HG03460 (cell line): Measurements from ENCODE around the gene PAK6.

Source experiments
- ATAC-seq: cut with Tn5 transposase; IDR thresholded peaks from one replicate; pipeline ENCODE4 v1.9.1; 2021; ENCODE audit not compliant: unreplicated experiment

The PAK6 gene

DNA sequence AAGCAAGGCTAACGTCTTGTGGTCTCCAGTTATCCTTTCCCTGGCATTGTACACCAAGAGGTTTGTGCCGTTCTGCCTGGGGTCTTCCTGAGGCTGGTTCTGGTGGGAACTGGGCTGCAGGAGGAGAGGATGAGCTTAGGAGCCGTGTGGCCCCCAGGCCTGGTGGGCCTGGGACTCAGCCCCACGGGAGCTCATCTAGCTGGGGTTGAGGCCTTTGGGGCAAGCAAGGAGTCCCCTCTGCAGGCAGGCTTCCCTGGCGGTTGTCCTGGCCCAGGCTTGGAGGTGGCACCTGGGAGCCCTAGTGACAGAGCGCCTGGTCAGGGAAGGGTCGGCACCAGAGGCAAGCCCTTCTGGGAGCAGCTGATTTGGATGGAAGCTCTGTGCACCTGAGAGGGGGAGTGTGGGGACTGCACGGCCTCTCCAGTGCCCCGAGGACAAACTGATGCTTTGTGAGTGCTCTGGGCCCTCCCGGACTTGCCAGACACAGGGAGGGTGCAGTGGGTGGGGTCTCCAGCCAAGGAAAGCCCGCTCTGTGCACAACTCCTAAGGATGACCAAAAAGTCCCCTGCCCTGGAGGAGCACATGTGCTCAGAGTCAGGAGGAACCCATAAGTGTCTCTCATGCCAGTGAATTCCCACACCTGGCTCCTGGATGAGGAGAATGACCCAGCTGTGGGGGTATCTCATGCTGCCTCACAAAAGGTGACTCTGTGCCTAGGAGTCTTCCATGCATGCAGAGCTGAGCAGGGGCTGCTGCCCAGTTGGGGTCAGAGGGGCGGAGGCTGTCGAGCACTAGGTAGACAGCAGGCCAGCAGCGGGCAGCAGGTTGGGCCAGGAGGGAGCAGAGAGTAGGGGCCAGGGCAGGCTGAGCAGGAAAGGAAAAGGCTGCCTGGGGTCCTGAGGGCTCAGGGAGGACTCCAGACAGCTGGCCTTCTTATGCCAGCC, 2.7 kb downstream of the PAK6 start:
- ATAC-seq: no peak

DNA sequence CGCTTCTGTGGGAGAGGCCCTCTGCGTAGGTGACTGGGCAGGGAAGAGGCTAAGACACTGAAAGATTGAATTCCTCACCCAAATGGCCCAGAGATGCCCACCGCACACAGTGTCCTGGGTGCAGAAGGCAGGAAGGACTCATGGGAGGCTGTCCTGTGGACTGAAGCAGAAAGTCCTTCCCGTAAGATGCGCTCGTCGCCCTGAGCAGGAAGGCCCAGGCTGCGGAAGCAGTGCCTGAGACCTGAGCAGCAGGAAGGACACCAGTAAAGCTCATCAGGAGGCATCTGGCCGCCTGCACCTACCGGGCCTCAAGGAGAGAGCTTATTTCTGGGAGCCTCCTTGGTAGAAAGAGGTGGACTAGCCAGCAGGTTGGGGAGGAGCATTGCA, 3.3 kb downstream of the PAK6 start:
- no peak for ATAC-seq

DNA sequence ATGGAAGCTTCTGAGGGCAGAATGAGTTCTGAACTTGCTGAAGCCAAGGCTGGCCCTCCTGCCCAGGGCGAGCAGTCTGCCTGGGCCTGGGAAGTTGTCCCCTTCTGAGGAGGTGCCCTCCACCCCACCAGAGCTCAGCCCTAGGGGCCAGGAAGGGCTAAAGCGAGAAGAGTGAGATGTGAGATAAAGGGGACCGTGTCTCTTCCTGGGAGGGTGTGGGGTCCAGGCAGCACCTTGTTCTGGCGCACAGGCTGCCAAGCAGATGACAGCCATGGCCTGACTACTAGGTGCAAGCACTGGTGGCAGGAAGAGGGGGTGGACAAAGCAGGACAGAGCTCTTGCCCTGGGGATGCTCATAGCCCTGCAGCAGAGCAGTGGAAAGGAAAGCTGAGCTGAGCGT, 3.7 kb downstream of the PAK6 start:
- no peak for ATAC-seq

DNA sequence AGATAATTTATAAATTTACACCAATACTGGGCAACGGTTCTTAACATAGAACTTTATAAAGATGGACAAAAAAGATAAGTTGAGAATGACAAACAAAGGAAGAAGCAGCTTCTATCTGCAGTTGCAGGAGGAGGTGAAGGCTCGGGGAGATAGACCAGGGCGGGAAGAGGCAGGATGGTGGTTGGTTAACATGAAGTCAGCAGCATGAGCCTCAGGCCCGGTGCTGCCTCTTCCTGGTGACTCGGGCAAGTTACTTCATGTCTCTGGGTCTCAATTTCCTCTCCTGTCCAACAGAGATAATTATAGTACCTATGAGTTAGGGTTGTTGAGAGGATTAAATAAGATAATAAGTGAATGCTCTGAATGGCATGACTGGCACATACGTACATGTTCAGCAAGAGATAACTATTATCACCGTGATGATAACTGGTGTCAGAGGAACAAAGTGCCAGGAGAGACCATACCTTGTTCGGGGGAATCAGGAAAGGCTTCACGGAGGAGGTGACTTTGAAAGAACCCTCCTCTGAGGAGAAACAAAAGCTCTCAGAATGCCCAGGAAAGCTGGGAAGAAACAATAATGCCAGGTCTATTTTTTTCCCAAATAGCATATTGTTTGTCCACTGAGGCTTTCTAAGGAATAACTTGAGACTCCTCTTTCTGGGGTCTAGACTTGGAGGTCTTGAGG, 4.4 kb downstream of the PAK6 start:
- no peak for ATAC-seq

DNA sequence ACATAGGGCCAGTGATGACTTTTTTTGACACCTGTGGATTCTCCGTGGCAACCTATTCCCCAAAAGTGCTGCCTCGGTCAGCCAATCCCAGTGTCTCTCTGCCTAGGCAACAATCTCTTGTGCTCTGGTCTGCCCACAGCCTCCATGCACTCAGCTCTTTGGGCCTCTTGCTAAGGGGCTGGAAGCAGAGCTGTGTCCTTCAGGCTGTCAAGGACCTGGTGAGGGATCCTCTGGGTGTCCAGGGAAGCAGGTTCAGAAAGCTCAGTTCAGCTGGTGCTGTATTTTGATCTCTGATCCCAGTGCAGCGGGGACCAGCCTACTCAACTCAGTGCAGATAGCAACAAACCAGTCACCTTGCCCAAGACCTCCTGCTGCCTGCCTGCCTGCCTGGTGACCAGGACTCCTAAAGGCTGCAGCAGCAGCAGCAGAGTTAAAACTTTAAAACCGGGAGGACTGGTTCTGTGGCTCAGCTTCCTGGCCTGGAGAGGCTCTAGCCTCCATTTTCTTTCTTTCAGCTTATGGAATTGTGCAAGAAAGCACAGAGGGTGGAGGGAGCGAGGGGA, 6.2 kb downstream of the PAK6 start:
- no peak for ATAC-seq

DNA sequence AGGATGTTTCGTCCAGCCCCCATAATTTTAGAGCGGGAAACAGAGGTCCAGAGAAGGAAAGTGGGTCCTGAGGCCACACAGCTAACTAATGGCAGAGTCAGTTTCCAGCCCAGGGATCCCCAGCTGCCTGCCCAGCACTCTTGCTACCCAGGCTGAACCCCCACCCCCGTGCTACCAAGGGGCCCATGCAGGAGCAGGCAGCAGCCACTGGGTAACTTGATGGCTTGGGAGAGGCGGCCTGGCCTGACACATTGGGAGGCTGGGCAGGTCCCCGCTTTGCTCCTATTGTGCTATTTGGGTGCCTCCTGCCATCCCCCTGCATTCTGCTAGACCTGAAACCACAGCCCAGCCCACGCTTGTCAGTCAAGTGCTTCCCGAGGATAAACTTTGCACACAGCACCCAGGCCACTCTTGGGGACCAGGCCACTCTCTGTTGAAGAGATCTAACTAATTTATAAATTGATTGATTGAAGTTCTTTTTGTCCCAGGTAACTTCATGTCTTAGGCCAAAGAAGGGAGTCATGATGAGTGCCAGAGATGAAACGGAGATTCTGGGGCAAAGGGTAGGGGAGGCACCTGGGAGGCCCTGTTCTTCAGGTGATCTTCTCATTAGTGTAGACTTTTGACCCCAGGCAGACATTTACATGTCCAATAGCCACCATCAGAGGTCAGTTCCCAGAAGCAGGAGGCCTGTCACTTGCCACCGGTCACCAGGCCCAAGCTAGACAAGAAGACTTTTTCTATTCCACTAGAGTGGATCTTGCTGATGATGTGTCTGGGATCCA, 7.0 kb downstream of the PAK6 start:
- no peak for ATAC-seq

DNA sequence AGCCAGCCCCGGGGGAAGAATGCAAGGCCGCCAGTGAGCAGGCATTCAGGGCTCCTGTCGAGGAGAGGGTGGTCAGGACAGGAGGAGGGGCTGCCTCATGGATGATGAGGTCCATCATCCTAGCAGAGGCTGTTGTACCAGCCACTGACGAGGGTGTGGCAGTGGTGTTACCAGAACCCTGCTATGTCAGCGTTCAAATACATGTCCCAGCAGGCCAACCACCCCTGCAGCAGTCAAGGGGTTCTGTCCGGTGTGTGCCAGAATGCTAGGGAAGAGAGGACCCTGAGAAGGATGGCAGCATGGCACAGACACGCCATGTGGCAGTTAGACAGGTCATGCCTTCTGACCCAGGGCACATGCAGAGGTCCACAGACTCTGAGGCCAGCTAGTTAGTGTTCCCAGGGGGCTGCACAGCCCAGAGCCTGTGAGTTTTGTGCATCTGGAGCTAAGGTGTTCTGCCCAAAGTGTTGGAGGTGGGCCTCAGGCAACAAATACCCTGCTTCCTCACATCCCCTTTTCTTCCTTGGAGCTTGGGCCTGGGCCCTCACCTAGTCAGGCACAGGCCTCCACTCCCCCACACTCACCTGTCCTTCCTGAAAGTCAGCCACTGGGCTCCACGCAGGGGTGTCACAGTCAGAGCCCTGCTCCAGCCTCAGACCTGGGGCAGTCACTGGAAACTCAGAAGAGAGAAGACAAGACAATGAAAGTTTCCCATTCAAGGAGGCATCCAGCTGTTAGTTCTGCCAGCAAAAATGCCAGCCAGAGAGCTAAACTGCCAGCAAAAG, 7.8 kb downstream of the PAK6 start:
- no peak for ATAC-seq

DNA sequence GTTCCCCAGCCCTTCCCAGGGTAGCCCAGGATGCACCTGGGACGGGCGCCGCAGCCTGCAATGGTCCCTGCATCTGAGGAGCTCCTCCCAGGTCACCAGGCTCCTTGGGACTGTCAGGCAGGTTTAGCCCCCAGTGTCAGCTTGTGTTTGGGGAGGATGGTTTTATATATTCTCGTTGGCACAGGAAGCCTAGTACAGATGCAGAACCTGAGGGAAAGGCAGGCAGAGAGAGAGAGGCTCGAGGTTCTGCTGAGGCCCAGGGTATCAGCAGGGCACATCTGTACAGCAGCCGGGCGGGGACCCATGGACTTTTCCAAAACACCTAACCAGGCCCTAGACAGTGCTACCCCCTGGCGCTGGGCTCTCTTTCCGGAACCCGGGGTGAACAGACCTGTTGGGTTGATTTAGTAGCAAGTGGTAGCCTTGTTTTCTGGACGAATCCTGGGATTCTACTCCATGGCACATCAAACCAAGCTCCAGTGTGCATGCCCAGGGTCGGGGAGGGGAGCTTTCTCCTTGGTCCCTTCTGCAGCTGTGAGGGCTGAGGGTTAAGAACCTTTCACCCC, 8.6 kb downstream of the PAK6 start:
- no peak for ATAC-seq

DNA sequence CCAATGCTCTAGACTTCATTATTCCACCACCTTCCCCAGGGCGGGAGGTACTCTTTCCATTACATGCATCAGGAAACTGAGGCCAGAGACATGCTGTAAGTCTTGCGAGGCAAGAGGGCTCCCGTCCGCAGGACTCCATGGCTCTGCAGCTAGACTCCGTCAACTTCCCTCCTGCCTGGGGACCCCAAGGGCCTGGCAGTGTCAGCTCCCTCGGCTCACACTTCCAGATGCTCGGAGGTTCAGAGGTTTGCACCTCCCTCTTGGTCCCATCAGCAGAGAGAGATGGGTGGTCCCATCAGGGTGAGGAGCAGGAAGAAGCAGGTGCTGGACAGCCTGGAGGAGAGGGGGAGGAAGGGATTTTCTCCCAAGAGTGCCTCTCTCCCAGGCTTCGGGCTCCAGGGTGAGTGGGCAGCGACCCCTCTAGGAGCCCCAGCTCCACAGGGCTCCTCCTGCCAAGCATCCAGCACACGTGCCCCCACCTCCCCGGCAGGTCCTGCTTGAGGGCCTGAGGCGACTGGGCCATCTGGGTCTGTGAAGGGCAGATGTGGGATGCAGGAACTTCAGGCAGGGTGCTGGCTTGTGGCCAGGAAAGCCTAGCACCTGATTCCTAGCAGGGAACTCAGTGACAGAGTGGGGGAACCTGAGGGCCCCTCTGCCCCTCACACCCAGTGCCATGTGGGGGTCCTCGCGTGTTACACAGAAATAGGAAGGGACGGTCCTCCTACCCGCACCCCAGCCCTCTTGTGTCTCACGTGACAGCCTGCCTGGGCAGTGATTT, 9.3 kb downstream of the PAK6 start:
- ATAC-seq: no peak

DNA sequence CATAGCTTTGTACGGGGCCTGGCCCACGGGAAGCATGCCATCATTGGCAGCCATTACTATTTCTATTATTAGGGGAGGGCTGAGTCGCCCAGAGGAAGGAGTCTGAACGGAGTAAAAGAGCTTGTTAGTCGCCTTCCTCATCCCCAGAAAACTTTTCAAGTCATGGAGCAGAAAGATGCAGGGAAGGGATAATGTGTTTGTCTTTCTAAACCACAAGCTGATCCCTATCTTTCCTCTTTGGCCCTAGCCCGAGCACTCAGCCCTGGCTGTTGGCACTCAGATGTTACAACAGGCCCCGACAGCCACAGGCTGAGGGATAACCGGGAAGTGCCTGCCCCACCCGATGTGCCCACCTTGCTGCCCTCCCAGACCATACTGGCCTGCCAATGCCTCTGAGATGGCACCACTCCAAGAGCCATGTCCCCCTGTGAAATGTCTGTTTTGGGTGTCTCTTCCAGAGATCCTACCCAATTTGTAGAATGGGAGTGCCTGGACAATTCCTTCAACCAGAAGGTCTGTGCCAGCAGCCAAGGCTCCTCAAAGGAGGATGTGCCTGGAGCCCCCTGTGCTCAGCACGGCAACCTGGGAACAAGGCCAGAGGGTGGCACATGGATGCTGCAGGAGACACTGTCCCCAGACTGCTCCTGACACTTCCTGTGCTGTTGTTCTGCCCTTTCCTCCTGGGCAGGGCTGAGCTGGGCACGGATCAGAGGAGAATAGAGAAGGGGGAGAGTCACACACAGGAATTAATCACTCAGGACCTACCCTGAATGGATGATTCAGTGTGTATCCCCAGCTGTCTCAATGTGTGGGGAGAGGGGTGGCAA, 10.8 kb downstream of the PAK6 start:
- ATAC-seq: no peak

DNA sequence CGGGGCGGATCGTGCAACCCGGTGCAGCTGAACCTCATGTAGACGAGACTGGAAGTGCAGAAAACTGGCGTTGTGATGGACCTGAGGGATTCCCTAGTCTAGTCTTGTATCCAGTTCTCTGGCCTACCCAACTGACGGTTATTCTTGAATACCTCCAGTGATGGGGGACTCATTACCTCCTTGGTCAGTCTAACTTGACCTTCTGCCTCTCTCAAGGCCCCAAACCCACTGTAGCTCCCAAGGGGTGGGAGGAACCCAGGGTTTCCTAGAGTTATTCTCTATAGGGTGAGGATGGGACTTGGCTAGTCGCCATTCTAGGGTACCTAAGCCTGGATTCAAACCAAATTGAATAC, 11.4 kb downstream of the PAK6 start:
- ATAC-seq: no peak

DNA sequence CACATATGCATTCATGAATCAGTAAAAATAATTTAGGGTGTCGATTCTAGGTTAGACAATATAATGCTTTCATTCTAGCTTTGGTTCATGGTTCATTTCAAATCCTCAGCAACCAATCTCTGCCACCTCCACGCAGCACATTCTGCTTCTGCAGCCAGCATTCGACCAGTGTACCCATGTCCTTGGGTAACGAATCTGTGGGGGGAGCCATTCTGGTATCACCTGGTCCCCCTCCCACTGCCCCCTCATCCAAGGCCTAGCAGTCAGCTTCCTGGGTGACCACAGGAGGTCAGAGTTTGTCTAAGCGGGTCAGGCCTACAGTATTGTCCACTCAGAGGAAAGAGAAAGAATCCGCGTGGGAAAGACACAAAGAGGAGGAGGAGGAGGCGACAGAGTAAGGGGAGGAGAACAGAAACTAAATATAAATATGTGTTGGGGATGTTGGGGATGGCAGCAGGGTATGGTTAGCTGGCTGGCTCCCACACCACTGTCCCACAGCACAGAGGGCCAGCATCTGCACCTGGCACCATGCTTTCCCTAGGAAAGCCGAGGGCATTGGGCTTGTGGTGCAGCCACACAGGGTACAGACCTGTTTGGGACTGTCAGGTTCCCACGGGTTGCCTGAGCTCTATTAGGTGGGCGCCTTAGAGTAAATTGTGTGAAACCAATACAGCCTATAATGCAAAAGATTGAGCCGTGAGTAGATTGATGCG, 12.1 kb downstream of the PAK6 start:
- no peak for ATAC-seq

DNA sequence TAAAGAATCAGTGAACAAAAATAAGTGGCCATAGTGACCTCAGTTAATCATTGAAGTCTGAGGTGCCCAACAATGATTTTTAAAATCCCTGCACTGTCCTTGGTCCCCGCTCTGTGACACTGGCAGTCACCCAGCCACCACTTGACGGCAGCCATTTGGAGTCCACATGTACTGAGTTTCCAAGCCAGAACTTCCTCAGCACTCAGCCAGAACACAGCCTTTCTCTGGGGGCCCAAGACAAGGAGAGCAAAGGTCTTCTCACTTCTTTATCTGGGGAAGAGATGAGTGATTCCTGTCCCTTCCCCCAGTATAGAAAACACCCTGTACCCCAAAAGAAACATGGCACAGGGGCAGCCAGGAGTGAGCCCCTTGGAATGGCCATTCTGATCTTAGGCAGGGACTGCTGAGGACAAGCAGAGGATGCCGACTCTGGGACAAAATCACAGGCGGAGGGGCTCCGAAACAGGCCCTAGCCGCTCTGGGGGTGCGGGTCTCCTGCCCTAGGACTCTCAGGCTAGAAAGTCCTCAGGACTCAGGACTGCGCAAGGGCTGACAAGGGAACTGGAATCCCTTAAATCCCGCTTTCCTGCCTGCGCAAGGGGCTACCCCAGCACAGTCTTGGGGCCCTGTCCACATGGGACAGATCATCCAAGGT, 12.8 kb downstream of the PAK6 start:
- no peak for ATAC-seq

DNA sequence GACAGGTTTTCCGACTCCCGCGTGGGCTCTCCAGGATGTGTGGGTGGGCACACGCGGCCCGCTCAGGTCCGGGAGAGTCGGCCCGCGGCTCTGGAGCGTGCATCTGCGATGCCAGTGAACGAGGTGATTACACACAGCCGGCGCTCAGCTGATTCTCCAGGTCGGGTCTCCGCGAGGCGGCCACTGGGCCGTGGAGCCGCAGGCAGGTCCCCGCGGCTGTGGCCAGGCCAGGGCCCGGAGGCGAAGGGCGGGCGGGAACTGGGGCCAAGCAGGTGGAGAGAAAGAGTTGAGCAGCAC, 13.2 kb downstream of the PAK6 start:
- no peak for ATAC-seq

DNA sequence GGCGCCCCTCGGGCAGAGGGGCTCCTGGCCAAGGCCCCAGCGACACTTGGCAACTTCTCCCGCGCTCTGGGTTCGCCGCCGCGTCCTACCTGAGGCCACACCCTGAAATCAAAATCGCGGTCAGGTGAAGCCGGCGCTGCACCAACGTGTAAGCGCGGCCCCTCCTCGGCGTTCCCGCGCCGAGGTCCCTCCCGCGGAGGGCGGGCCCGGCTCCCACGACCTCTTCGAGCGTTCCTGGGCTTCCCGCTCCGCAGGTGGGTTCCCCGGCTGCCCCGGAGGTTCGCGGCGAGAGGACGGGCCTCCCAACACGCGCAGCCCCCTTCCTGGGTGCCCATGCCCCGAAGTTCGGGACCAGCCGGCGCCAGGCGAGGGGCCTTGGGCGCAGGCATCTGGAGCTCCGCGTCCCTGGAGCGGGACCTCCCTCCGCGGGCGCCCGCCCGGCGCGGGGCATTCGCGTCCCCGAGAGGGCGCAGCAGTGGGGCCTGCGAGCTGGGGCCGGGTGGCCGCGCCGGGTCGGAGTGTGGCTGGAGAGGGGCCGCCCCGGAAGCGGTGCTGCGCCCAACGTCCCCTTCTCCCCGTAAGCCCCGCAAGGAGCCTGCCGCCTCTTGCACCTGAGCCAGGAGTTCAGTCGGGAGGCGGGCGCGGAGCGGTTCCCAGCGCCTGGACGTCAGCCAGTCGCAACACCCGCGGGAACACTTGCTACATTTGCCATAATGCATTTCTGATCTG, 13.7 kb downstream of the PAK6 start:
- ATAC-seq: no peak

DNA sequence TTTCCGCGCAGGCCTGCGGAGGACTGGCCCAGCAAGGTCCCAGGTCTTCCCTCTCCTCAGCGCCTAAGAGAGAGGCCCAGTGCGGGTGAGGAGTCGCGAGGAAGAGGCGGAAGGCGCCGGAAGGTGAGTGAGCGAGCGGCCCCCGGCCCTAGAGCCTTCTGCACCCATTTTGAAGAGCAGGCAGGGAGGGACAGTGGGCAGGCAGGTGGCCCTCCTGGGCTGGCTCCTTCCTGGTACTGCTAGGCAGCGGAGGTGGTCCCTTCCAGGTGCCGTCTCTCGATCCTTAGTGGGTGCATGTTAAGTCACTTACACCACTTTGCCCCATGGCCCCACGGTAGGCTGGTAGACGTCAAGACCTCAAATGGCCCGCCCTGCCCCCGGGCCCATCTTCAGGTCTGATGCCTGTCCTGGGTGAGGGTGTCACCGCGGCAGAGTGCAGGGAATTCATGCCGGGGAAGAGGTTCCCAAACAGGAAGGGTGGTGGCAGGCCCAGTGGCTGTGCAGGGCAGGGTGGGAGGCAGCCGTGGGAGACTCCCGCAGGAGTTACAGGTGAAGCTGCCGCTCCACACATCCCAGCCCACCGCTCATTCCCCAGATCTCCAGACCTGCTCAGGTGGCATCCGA, 14.4 kb downstream of the PAK6 start:
- no peak for ATAC-seq

DNA sequence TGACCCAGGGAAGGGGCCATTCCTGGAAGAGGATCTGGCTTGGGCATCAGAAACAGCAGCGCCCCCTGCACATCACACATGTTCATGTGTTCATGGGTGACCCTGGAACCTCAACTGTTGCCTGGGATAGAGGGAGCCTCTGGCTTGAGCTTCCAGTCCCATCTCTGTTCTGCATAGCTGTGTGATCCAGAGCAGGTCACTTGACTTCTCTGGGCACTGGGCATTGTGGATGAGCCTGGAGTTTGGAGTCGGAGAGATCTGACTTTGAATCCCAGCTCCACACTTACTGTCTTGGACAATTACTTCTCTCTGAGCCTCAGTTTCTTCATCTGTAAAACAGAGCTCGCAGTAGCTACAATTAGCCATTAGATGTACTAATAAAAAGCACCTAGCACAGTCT, 15.6 kb downstream of the PAK6 start:
- no peak for ATAC-seq
